ENCODE data around the gene SMIM24.
"Not testable (repeated sequence)": the region's sequence is repeated elsewhere in the genome, so short reads cannot be mapped to it uniquely, and the experiment has no call there.

SMIM24 gene

GRCh38 chr19:3480383-3481091, at the start of gene SMIM24:
SMIM24 (minus strand) TSS chr19:3480525; CDS start chr19:3480463, 62 bp downstream.
- TF ChIP-seq CTCF (IDR thresholded peaks at IDR 0.05) = no peak
- Histone ChIP-seq H3K27ac (no peak within 1 kb of the TSS), H3K4me3 (no peak within 1 kb of the TSS)
- DNase-seq (ENCODE audit: low spot score) = no peak

GRCh38 chr19:3529299-3529698, 49.0 kb upstream of the SMIM24 start:
- DNase-seq (ENCODE audit: low spot score); H3K27ac ChIP-seq; H3K4me3 ChIP-seq: not testable (repeated sequence)

- Histone ChIP-seq H3K27ac (no peak overlapping the region), H3K4me3 (no peak overlapping the region)
- no peak for DNase-seq (ENCODE audit: low spot score)
- no peak for TF ChIP-seq CTCF (IDR thresholded peaks at IDR 0.05)
Observed at GRCh38 chr19:3528539-3529211, 48.4 kb upstream of the SMIM24 start.

GRCh38 chr19:3528080-3528479, 47.8 kb upstream of the SMIM24 start:
- no peak for TF ChIP-seq CTCF (IDR thresholded peaks at IDR 0.05)
- no peak for DNase-seq (ENCODE audit: low spot score)
- Histone ChIP-seq H3K4me3 (no peak overlapping the region), H3K27ac (no peak overlapping the region)

- no peak overlapping the region for H3K4me3 ChIP-seq
- TF ChIP-seq CTCF (IDR thresholded peaks at IDR 0.05) = no peak
- no peak for DNase-seq (ENCODE audit: low spot score)
- H3K27ac ChIP-seq = no peak overlapping the region
Observed at GRCh38 chr19:3527238-3527910, 47.0 kb upstream of the SMIM24 start.

- TF ChIP-seq CTCF (IDR thresholded peaks at IDR 0.05) = no peak
- DNase-seq (ENCODE audit: low spot score) = no peak
Observed at GRCh38 chr19:3526507-3527237, 46.3 kb upstream of the SMIM24 start.

GRCh38 chr19:3524904-3525451, 44.7 kb upstream of the SMIM24 start:
- H3K27ac ChIP-seq = no peak overlapping the region
- no peak for TF ChIP-seq CTCF (IDR thresholded peaks at IDR 0.05)
- H3K4me3 ChIP-seq = no peak overlapping the region
- DNase-seq (ENCODE audit: low spot score) = no peak

More at GRCh38 chr19:3526507-3527237, 46.3 kb upstream of the SMIM24 start:
- H3K27ac ChIP-seq = no peak overlapping the region
- no peak overlapping the region for H3K4me3 ChIP-seq
